A549 (cell line): ENCODE results near the gene MTSS2. TPM values are rescaled to one million over a fixed set of nuclear protein-coding genes. Genes with fewer than 3 reads are reported as not detected.

Experiments used
- ATAC-seq, 2 experiments: fragments of 200-7000 bp in 1 of 2; fragments of >200 bp in 1 of 2; cut with Nextera tagmentation in 1 of 2; cut with Tn5 transposase in 1 of 2; 3 replicates each; pipeline versions ENCODE4 v1.8.0 to v1.9.1; 2018 to 2020; ENCODE audit warnings: mild to moderate bottlenecking in 1 of 2, moderate library complexity in 1 of 2
- CTCF ChIA-PET: fragments of 300-600 bp; sonication (Branson Sonifier 250); formaldehyde crosslinking; extraction: SDS; loops from one replicate; lab custom pipeline; 2021; ENCODE audit warnings: antibody characterized with exemption, inconsistent platforms; lab: Yijun Ruan, JAX
- POLR2A ChIA-PET: fragments of 350-600 bp; formaldehyde crosslinking; extraction: SDS; loops from one replicate; lab custom pipeline; 2021; ENCODE audit warnings: antibody characterized with exemption, inconsistent platforms; lab: Yijun Ruan, JAX
- DNase-seq, 2 experiments: peaks; one replicate each; pipeline versions ENCODE4 v3.0.0 to v3.0.0-alpha.2; 2011 to 2016; ENCODE audit warnings: low read depth in 1 of 2, low spot score in 1 of 2
- FAIRE-seq: peaks from 2 replicates; lab custom pipeline; 2011; peaks lifted over from hg19 to GRCh38; lab: Jason Lieb, UNC
- H3K27ac ChIP-seq, 2 experiments: fragments of >200 bp; sonication (Bioruptor Twin); formaldehyde crosslinking; 3 replicates each; pipeline ENCODE4 v1.5.1; 2016 to 2017
- H3K4me1 ChIP-seq: fragments of >200 bp; sonication (Bioruptor Twin); formaldehyde crosslinking; 3 replicates; pipeline ENCODE4 v1.6.1; 2016
- H3K4me2 ChIP-seq: fragments of >200 bp; sonication (Bioruptor Twin); formaldehyde crosslinking; 3 replicates; pipeline ENCODE4 v1.6.1; 2016
- H3K4me3 ChIP-seq: fragments of >200 bp; sonication (Bioruptor Twin); formaldehyde crosslinking; 3 replicates; pipeline ENCODE4 v1.5.1; 2016
- H3K9me3 ChIP-seq: fragments of >200 bp; sonication (Bioruptor Twin); formaldehyde crosslinking; 3 replicates; pipeline ENCODE4 v1.6.1; 2016
- ATOH8 ChIP-seq: fragments of 250-450 bp; sonication (Bioruptor Pico); IDR thresholded peaks from 2 replicates; pipeline ENCODE4 v1.5.0; 2020; ENCODE audit warnings: low read depth, mild to moderate bottlenecking, moderate library complexity
- CHD4 ChIP-seq: fragments of 200-600 bp; sonication (generic); IDR thresholded peaks from 2 replicates; pipeline ENCODE4 v1.6.1; 2016; ENCODE audit warnings: antibody characterized with exemption, mild to moderate bottlenecking, borderline replicate concordance
- EHF ChIP-seq: fragments of 250-450 bp; sonication (Bioruptor Pico); IDR thresholded peaks from 2 replicates; pipeline ENCODE4 v1.5.0; 2020; ENCODE audit warnings: mild to moderate bottlenecking
- ELK1 ChIP-seq: fragments of 150-350 bp; IDR thresholded peaks from 2 replicates; pipeline ENCODE4 v1.6.1; 2014; ENCODE audit warnings: low read depth, mild to moderate bottlenecking, low read length
- ESRRA ChIP-seq: fragments of 150-350 bp; IDR thresholded peaks from 2 replicates; pipeline ENCODE4 v1.6.1; 2014; ENCODE audit warnings: mild to moderate bottlenecking, low read length, borderline replicate concordance
- FOSL2 ChIP-seq, 2 experiments: fragments of 450-650 bp in 1 of 2; fragments of >200 bp in 1 of 2; sonication (Bioruptor Twin) in 1 of 2; formaldehyde crosslinking; IDR thresholded peaks; 2 replicates each; pipeline versions ENCODE4 v1.5.0 to v1.6.1; 2016 to 2020; ENCODE audit warnings: mild to moderate bottlenecking in 1 of 2, moderate library complexity in 1 of 2
- HDAC2 ChIP-seq: fragments of 200-600 bp; sonication (generic); IDR thresholded peaks from 2 replicates; pipeline ENCODE4 v1.6.1; 2016
- KDM5A ChIP-seq: fragments of 200-600 bp; sonication (generic); IDR thresholded peaks from 2 replicates; pipeline ENCODE4 v1.6.1; 2016; ENCODE audit warnings: antibody characterized with exemption, mild to moderate bottlenecking
- PBX3 ChIP-seq: IDR thresholded peaks from 2 replicates; pipeline ENCODE4 v1.6.1; 2012
- POLR2A ChIP-seq: IDR thresholded peaks from 2 replicates; pipeline ENCODE4 v1.6.1; 2012; ENCODE audit warnings: mild to moderate bottlenecking, low read length
- TFCP2L1 ChIP-seq: fragments of 250-450 bp; sonication (Bioruptor Pico); IDR thresholded peaks from 2 replicates; pipeline ENCODE4 v1.5.0; 2021; ENCODE audit warnings: mild to moderate bottlenecking
- ZFP36 ChIP-seq: fragments of 450-650 bp; IDR thresholded peaks from 2 replicates; pipeline ENCODE4 v1.6.1; 2014; ENCODE audit warnings: borderline replicate concordance; ENCODE audit not compliant: partially characterized antibody
- WGBS: methylation state at CpG from one replicate; pipeline ENCODE4 v1.1.6; 2017; ENCODE audit errors: missing lambda C conversion rate; 5-methylcytosine and 5-hydroxymethylcytosine counted together
- polyA plus RNA-seq, 4 experiments: library from polyadenylated mRNA; depleted of rRNA in 3 of 4; stranded (reverse); fragments of >200 nt; fragmentation: RNase III in 1 of 4; extraction: RNeasy Plus Mini Kit Qiagen cat#74134 plus additional on column Dnase treatment in 1 of 4; gene quantifications; 2 replicates in 3 of 4; 3 replicates in 1 of 4; pipeline ENCODE4 v1.2.3, GENCODE V29; 2011 to 2017
- TF ChIP-seq, protein P1 (sequence below): fragments of 200-600 bp; sonication (generic); IDR thresholded peaks from 2 replicates; pipeline ENCODE4 v1.6.1; 2016; ENCODE audit warnings: antibody characterized with exemption, mild to moderate bottlenecking, moderate library complexity
- TF ChIP-seq, protein P2 (sequence below): IDR thresholded peaks from 2 replicates; pipeline ENCODE4 v1.6.1; 2012

MTSS2 gene
- polyA plus RNA-seq, 2 of the 4 experiments (the other 2 are of a cell fraction) = 13.1 to 27.1 TPM

- ATAC-seq (no peak), DNase-seq (no peak), FAIRE-seq (no peak)
- TF ChIP-seq PBX3 = no peak
- TF ChIP-seq POLR2A = no peak
- TF ChIP-seq EHF (CRISPR knock-in tag) = no peak
- no peak for TF ChIP-seq CHD4
- no peak for TF ChIP-seq FOSL2 (IDR thresholded peaks at IDR 0.05)
- no peak for TF ChIP-seq FOSL2 (CRISPR knock-in tag; IDR thresholded peaks at IDR 0.05)
- no peak for TF ChIP-seq ATOH8 (CRISPR knock-in tag)
- no peak for TF ChIP-seq TFCP2L1 (CRISPR knock-in tag)
- H3K4me3 ChIP-seq = no peak overlapping the region
- ChIA-PET POLR2A (no interaction called here), CTCF (interaction anchor here (1.5 kb wide), 1 partner anchor 93 kb away, joined by 3 read pairs; no protein-coding TSS in a partner anchor)
- 56% methylated on average over 7 of the region's 7 CpGs for WGBS
- H3K27ac ChIP-seq = no peak overlapping the region
- no peaks in the 10 kb centered on the region for H3K9me3 ChIP-seq
- H3K4me1 ChIP-seq = no peaks in the 10 kb centered on the region; the same call in 2 of the 3 replicates
- no peak overlapping the region for H3K4me2 ChIP-seq
Measured at GRCh38 chr16:70649300-70649699, 36.6 kb downstream of the MTSS2 start.

DNA sequence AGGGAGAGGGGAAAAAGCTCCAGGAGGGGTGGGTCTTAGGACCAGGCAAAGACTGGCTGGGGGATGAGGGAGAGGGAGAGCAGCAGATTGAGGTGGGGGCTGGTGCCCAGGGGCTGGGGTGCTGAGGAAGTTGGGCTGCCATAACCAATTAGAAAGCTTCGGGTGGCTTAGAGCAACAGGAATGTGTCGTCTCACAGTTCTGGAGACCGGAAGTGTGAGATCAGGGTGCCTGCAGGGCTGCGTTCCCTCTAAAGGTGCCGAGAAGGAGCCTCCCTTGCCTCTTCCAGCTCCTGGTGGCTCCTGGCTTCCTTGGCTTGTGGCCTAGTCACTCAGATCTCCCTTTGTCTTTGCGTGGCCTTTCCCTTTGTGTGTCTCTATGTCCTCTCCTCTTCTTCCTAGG lies 37.2 kb downstream of the MTSS2 start:
- Histone ChIP-seq H3K27ac (no peak overlapping the region), H3K4me3 (no peak overlapping the region), H3K4me1 (no peaks in the 10 kb centered on the region; the same call in 2 of the 3 replicates), H3K4me2 (no peak overlapping the region), H3K9me3 (no peaks in the 10 kb centered on the region)
- CTCF ChIA-PET = no interaction called here
- no peak for FAIRE-seq
- DNase-seq = no peak
- TF ChIP-seq KDM5A (no peak), ZFP36 (no peak), TFCP2L1 (CRISPR knock-in tag) (no peak), ESRRA (no peak), HDAC2 (no peak), ATOH8 (CRISPR knock-in tag) (no peak), ELK1 (no peak)
- TF ChIP-seq, protein P1, sequence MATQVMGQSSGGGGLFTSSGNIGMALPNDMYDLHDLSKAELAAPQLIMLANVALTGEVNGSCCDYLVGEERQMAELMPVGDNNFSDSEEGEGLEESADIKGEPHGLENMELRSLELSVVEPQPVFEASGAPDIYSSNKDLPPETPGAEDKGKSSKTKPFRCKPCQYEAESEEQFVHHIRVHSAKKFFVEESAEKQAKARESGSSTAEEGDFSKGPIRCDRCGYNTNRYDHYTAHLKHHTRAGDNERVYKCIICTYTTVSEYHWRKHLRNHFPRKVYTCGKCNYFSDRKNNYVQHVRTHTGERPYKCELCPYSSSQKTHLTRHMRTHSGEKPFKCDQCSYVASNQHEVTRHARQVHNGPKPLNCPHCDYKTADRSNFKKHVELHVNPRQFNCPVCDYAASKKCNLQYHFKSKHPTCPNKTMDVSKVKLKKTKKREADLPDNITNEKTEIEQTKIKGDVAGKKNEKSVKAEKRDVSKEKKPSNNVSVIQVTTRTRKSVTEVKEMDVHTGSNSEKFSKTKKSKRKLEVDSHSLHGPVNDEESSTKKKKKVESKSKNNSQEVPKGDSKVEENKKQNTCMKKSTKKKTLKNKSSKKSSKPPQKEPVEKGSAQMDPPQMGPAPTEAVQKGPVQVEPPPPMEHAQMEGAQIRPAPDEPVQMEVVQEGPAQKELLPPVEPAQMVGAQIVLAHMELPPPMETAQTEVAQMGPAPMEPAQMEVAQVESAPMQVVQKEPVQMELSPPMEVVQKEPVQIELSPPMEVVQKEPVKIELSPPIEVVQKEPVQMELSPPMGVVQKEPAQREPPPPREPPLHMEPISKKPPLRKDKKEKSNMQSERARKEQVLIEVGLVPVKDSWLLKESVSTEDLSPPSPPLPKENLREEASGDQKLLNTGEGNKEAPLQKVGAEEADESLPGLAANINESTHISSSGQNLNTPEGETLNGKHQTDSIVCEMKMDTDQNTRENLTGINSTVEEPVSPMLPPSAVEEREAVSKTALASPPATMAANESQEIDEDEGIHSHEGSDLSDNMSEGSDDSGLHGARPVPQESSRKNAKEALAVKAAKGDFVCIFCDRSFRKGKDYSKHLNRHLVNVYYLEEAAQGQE = no peak
- TF ChIP-seq, protein P2, sequence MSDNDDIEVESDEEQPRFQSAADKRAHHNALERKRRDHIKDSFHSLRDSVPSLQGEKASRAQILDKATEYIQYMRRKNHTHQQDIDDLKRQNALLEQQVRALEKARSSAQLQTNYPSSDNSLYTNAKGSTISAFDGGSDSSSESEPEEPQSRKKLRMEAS = no peak
- 77% methylated on average over 6 of the region's 6 CpGs for WGBS
- POLR2A ChIA-PET = no interaction called here
- no peak for ATAC-seq
